ENCODE data around the gene ADCY10.
"Not testable (repeated sequence)": the region's sequence is repeated elsewhere in the genome, so short reads cannot be mapped to it uniquely, and the experiment has no call there.

- not testable (repeated sequence) for TF ChIP-seq CTCF (IDR thresholded peaks at IDR 0.05; ENCODE audit: poor library complexity); EZH2phosphoT487 (IDR thresholded peaks at IDR 0.05; ENCODE audit: low read depth, severe bottlenecking, unreplicated experiment)
Observed at GRCh38 chr1:167806676-167807075, 107.3 kb downstream of the ADCY10 start.

All from hepatocyte (in vitro differentiated cells).